ENCODE data around the gene XRCC4. TPM values are rescaled to one million over a fixed set of nuclear protein-coding genes. Genes with fewer than 3 reads are reported as not detected.
A peak's percentile ranks its signal among the peaks of the same experiment; 100 is the strongest.

The XRCC4 gene
- total and polyA plus RNA-seq, 2 of the 13 experiments (the other 11 are each of a cell fraction or from before 2014, with no cell fraction given), result 2.8 to 12.6 TPM

GRCh38 chr5:83124593-83124992 is 47.2 kb downstream of the XRCC4 start (continued):
- TF ChIP-seq ZBED4 (CRISPR knock-in tag; IDR thresholded peaks at IDR 0.05; ENCODE audit: borderline replicate concordance), result no peak
- TF ChIP-seq ZBTB43 (CRISPR knock-in tag; conservative IDR thresholded peaks at IDR 0.05), result peak; percentile 62; the same call in 1 of the 2 replicates
- no peak for TF ChIP-seq DR1 (CRISPR knock-in tag; IDR thresholded peaks at IDR 0.05)
- TF ChIP-seq, protein P1, sequence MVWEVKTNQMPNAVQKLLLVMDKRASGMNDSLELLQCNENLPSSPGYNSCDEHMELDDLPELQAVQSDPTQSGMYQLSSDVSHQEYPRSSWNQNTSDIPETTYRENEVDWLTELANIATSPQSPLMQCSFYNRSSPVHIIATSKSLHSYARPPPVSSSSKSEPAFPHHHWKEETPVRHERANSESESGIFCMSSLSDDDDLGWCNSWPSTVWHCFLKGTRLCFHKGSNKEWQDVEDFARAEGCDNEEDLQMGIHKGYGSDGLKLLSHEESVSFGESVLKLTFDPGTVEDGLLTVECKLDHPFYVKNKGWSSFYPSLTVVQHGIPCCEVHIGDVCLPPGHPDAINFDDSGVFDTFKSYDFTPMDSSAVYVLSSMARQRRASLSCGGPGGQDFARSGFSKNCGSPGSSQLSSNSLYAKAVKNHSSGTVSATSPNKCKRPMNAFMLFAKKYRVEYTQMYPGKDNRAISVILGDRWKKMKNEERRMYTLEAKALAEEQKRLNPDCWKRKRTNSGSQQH (CRISPR knock-in tag; IDR thresholded peaks at IDR 0.05; ENCODE audit: low read depth), result no peak
- no peak for TF ChIP-seq ZNF292 (CRISPR knock-in tag; IDR thresholded peaks at IDR 0.05; ENCODE audit: borderline replicate concordance, low read depth)
- no peak for TF ChIP-seq NFE2L2 (IDR thresholded peaks at IDR 0.05; ENCODE audit: low read length)
- TF ChIP-seq MTF1 (CRISPR knock-in tag; IDR thresholded peaks at IDR 0.05), result no peak
- TF ChIP-seq, protein P2, sequence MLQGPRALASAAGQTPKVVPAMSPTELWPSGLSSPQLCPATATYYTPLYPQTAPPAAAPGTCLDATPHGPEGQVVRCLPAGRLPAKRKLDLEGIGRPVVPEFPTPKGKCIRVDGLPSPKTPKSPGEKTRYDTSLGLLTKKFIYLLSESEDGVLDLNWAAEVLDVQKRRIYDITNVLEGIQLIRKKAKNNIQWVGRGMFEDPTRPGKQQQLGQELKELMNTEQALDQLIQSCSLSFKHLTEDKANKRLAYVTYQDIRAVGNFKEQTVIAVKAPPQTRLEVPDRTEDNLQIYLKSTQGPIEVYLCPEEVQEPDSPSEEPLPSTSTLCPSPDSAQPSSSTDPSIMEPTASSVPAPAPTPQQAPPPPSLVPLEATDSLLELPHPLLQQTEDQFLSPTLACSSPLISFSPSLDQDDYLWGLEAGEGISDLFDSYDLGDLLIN (CRISPR knock-in tag; IDR thresholded peaks at IDR 0.05; ENCODE audit: borderline replicate concordance), result no peak
- TF ChIP-seq ZNF569 (CRISPR knock-in tag; IDR thresholded peaks at IDR 0.05; ENCODE audit: borderline replicate concordance), result no peak
- no peak for TF ChIP-seq LBX2 (CRISPR knock-in tag; IDR thresholded peaks at IDR 0.05; ENCODE audit: borderline replicate concordance)
- no peak for TF ChIP-seq ZKSCAN1 (IDR thresholded peaks at IDR 0.05; ENCODE audit: low read length)
- no peak for TF ChIP-seq ZBTB4 (CRISPR knock-in tag; IDR thresholded peaks at IDR 0.05; ENCODE audit: borderline replicate concordance)
- no peak for TF ChIP-seq DNMT1 (CRISPR knock-in tag; IDR thresholded peaks at IDR 0.05)
- TF ChIP-seq ZNF282 (IDR thresholded peaks at IDR 0.05; ENCODE audit: partially characterized antibody), result no peak
- TF ChIP-seq ZNF136 (CRISPR knock-in tag; IDR thresholded peaks at IDR 0.05; ENCODE audit: low read depth), result no peak
- no peak for TF ChIP-seq MTA3 (CRISPR knock-in tag; IDR thresholded peaks at IDR 0.05)
- no peak for TF ChIP-seq AHR (CRISPR knock-in tag; IDR thresholded peaks at IDR 0.05)
- TF ChIP-seq TMF1 (CRISPR knock-in tag; IDR thresholded peaks at IDR 0.05; ENCODE audit: low read depth), result no peak
- no peak for TF ChIP-seq AKAP8 (CRISPR knock-in tag; IDR thresholded peaks at IDR 0.05)
- no peak for TF ChIP-seq NFIB (CRISPR knock-in tag; IDR thresholded peaks at IDR 0.05; ENCODE audit: borderline replicate concordance)
